H9 (cell line): ENCODE results near the gene CCK. TPM values are rescaled to one million over a fixed set of nuclear protein-coding genes. Genes with fewer than 3 reads are reported as not detected.

ENCODE experiments used
- DNase-seq: peaks from one replicate; pipeline ENCODE4 v3.0.0-alpha.2; 2017
- H2AFZ ChIP-seq: one replicate; pipeline ENCODE4 v1.6.1; 2013; ENCODE audit warnings: mild to moderate bottlenecking, low read length, control low read depth, moderate library complexity
- H2AK5ac ChIP-seq: 2 replicates; pipeline ENCODE4 v1.6.1; 2013; ENCODE audit warnings: low read length, control low read depth, mixed read lengths; ENCODE audit not compliant: insufficient read length
- H2BK120ac ChIP-seq: one replicate; pipeline ENCODE4 v1.6.1; 2013; ENCODE audit warnings: low read depth, mild to moderate bottlenecking, low read length, control low read depth, inconsistent platforms; ENCODE audit not compliant: poor library complexity, severe bottlenecking
- H2BK12ac ChIP-seq: 2 replicates; pipeline ENCODE4 v1.6.1; 2013; ENCODE audit warnings: low read length, control low read depth, mixed read lengths, low read depth; ENCODE audit not compliant: insufficient read length
- H2BK15ac ChIP-seq: 2 replicates; pipeline ENCODE4 v1.6.1; 2013; ENCODE audit warnings: low read depth, low read length, control low read depth
- H2BK20ac ChIP-seq: one replicate; pipeline ENCODE4 v1.6.1; 2013; ENCODE audit warnings: low read depth, mild to moderate bottlenecking, low read length, control low read depth, inconsistent platforms; ENCODE audit not compliant: poor library complexity, severe bottlenecking
- H2BK5ac ChIP-seq: 2 replicates; pipeline ENCODE4 v1.6.1; 2013; ENCODE audit warnings: low read length, control low read depth, mixed read lengths; ENCODE audit not compliant: insufficient read length
- H3K14ac ChIP-seq: 2 replicates; pipeline ENCODE4 v1.6.1; 2013; ENCODE audit warnings: low read length, control low read depth; ENCODE audit not compliant: insufficient read depth
- H3K18ac ChIP-seq: 2 replicates; pipeline ENCODE4 v1.6.1; 2013; ENCODE audit warnings: low read depth, mild to moderate bottlenecking, mixed read lengths, low read length, control low read depth; ENCODE audit not compliant: insufficient read length
- H3K23ac ChIP-seq: 2 replicates; pipeline ENCODE4 v1.6.1; 2013; ENCODE audit warnings: low read length, control low read depth, mixed read lengths, low read depth; ENCODE audit not compliant: insufficient read length
- H3K23me2 ChIP-seq: 2 replicates; pipeline ENCODE4 v1.6.1; 2013; ENCODE audit warnings: low read depth, mild to moderate bottlenecking, mixed read lengths, low read length, control low read depth; ENCODE audit not compliant: insufficient read length, poor library complexity, severe bottlenecking
- H3K27ac ChIP-seq: 2 replicates; pipeline ENCODE4 v1.5.1; 2013; ENCODE audit warnings: low read length, control low read depth, mixed read lengths, low read depth; ENCODE audit not compliant: insufficient read length
- H3K27me3 ChIP-seq: 2 replicates; pipeline ENCODE4 v1.6.1; 2013; ENCODE audit warnings: low read length, control low read depth, inconsistent platforms; ENCODE audit not compliant: insufficient read depth
- H3K4ac ChIP-seq: 2 replicates; pipeline ENCODE4 v1.6.1; 2013; ENCODE audit warnings: low read depth, mild to moderate bottlenecking, control low read depth, inconsistent platforms, low read length, moderate library complexity
- H3K4me1 ChIP-seq: 2 replicates; pipeline ENCODE4 v1.6.1; 2013; ENCODE audit warnings: low read length, control low read depth, inconsistent platforms; ENCODE audit not compliant: insufficient read depth
- H3K4me2 ChIP-seq: 2 replicates; pipeline ENCODE4 v1.6.1; 2013; ENCODE audit warnings: low read length, control low read depth, mixed read lengths; ENCODE audit not compliant: insufficient read length, insufficient read depth
- H3K56ac ChIP-seq: 2 replicates; pipeline ENCODE4 v1.6.1; 2013; ENCODE audit warnings: low read depth, mild to moderate bottlenecking, mixed read lengths, low read length, control low read depth; ENCODE audit not compliant: insufficient read length
- H3K79me1 ChIP-seq: 2 replicates; pipeline ENCODE4 v1.6.1; 2013; ENCODE audit warnings: low read depth, mild to moderate bottlenecking, moderate library complexity, low read length, control low read depth, inconsistent platforms; ENCODE audit not compliant: insufficient read depth, poor library complexity, severe bottlenecking
- H3K79me2 ChIP-seq: 2 replicates; pipeline ENCODE4 v1.6.1; 2013; ENCODE audit warnings: low read length, control low read depth, inconsistent platforms; ENCODE audit not compliant: insufficient read depth
- H3K9ac ChIP-seq: 2 replicates; pipeline ENCODE4 v1.6.1; 2013; ENCODE audit warnings: low read length, control low read depth, mixed read lengths; ENCODE audit not compliant: insufficient read length; ENCODE audit errors: extremely low read depth
- H3K9me3 ChIP-seq: one replicate; pipeline ENCODE4 v1.6.1; 2013; ENCODE audit warnings: low read depth, low read length, inconsistent platforms; ENCODE audit not compliant: control insufficient read depth
- H3T11ph ChIP-seq: one replicate; pipeline ENCODE4 v1.6.1; 2013; ENCODE audit warnings: mild to moderate bottlenecking, low read length, control low read depth, inconsistent platforms
- H4K20me1 ChIP-seq: one replicate; pipeline ENCODE4 v1.6.1; 2013; ENCODE audit not compliant: control insufficient read depth, insufficient read length, insufficient read depth
- H4K5ac ChIP-seq: 2 replicates; pipeline ENCODE4 v1.6.1; 2013; ENCODE audit warnings: low read depth, mild to moderate bottlenecking, mixed read lengths, low read length, control low read depth; ENCODE audit not compliant: insufficient read length
- H4K8ac ChIP-seq: replicated peaks from 2 replicates; pipeline ENCODE4 v1.6.1; 2013; ENCODE audit warnings: low read length, control low read depth, mixed read lengths, low read depth; ENCODE audit not compliant: insufficient read length
- H4K91ac ChIP-seq: 2 replicates; pipeline ENCODE4 v1.6.1; 2013; ENCODE audit warnings: low read depth, mild to moderate bottlenecking, moderate library complexity, mixed read lengths, low read length, control low read depth; ENCODE audit not compliant: insufficient read length
- H3K27ac Mint-ChIP-seq, 3 experiments: 2 replicates in 2 of 3; 3 replicates in 1 of 3; pipeline ENCODE4 v1.8.0; 2020 to 2021; ENCODE audit warnings: mixed read lengths in 3 of 3, mild to moderate bottlenecking in 1 of 3, moderate library complexity in 1 of 3
- H3K27me3 Mint-ChIP-seq: 2 replicates; pipeline ENCODE4 v1.8.0; 2021; ENCODE audit warnings: low read depth, mild to moderate bottlenecking, moderate library complexity, mixed read lengths
- H3K36me3 Mint-ChIP-seq, 3 experiments: 2 replicates in 2 of 3; 3 replicates in 1 of 3; pipeline ENCODE4 v1.8.0; 2020 to 2021; ENCODE audit warnings: low read depth in 3 of 3, mixed read lengths in 3 of 3; ENCODE audit not compliant: insufficient read depth in 1 of 3
- H3K4me1 Mint-ChIP-seq, 2 experiments: 2 replicates each; pipeline ENCODE4 v1.8.0; 2020; ENCODE audit warnings: mixed read lengths in 2 of 2
- H3K4me3 Mint-ChIP-seq, 2 experiments: 2 replicates in 1 of 2; 3 replicates in 1 of 2; pipeline ENCODE4 v1.8.0; 2020 to 2021; ENCODE audit warnings: mild to moderate bottlenecking in 2 of 2, mixed read lengths in 2 of 2, moderate library complexity in 1 of 2
- H3K9me3 Mint-ChIP-seq, 2 experiments: 2 replicates in 1 of 2; 3 replicates in 1 of 2; pipeline ENCODE4 v1.8.0; 2020; ENCODE audit warnings: mild to moderate bottlenecking in 2 of 2, mixed read lengths in 2 of 2, moderate library complexity in 1 of 2
- CTCF ChIP-seq: fragments of 200-600 bp; sonication (generic); conservative IDR thresholded peaks from 3 replicates; pipeline ENCODE4 v1.8.0; 2021; ENCODE audit warnings: antibody characterized with exemption, mild to moderate bottlenecking
- total RNA-seq: library from RNA; stranded (reverse); gene quantifications from 2 replicates; pipeline ENCODE4 v1.2.1, GENCODE V29; 2021

Gene CCK
- total RNA-seq, 1 experiment from 2014 or later = 0.37 TPM

- H4K8ac ChIP-seq = no peak overlapping the region
- no peak overlapping the region for H2AFZ ChIP-seq
- no peak overlapping the region for H2BK12ac ChIP-seq
- no peak for TF ChIP-seq CTCF
- H2AK5ac ChIP-seq = no peak overlapping the region
- no peak overlapping the region for H3K56ac ChIP-seq
- H3K4me2 ChIP-seq = no peak overlapping the region
- H3K14ac ChIP-seq = no peak overlapping the region
- peaks cover 5 to 6% of the 10 kb centered on the region in 2 experiments; a peak in 3 of 5 replicates for H3K9me3 Mint-ChIP-seq
- no peaks in the 10 kb centered on the region for H3K9me3 ChIP-seq
- H4K91ac ChIP-seq = no peak overlapping the region
- H3K18ac ChIP-seq = no peak overlapping the region
- H3K23ac ChIP-seq = no peak overlapping the region
- H3K4me1 ChIP-seq = no peaks in the 10 kb centered on the region
- no peaks in the 10 kb centered on the region for H3K27me3 ChIP-seq
- peaks cover 53% of the 10 kb centered on the region for H3K27me3 Mint-ChIP-seq
- no peak overlapping the region for H3K27ac Mint-ChIP-seq
- no peaks in the 10 kb centered on the region; a peak in 1 of 7 replicates for H3K36me3 Mint-ChIP-seq
- H3K4me1 Mint-ChIP-seq = no peaks in the 10 kb centered on the region
- no peak for DNase-seq
- H4K5ac ChIP-seq = no peak overlapping the region
- no peaks in the 10 kb centered on the region for H4K20me1 ChIP-seq
- H3K9ac ChIP-seq = no peak overlapping the region
- no peak overlapping the region for H2BK120ac ChIP-seq
- no peak overlapping the region for H3K4ac ChIP-seq
- no peaks in the 10 kb centered on the region for H3K79me1 ChIP-seq
- H3K23me2 ChIP-seq = no peaks in the 10 kb centered on the region
- H2BK20ac ChIP-seq = no peak overlapping the region
- no peak overlapping the region for H2BK5ac ChIP-seq
- no peak overlapping the region for H3K27ac ChIP-seq
- H3K4me3 Mint-ChIP-seq = no peak overlapping the region
- H2BK15ac ChIP-seq = no peak overlapping the region
- no peak overlapping the region for H3T11ph ChIP-seq
- H3K79me2 ChIP-seq = no peaks in the 10 kb centered on the region
Observed at GRCh38 chr3:42271786-42272185, 5.8 kb upstream of the CCK start.
